GM21825 (cell line): ENCODE data around the gene GRAMD1B.
"Not testable (repeated sequence)": the region's sequence is repeated elsewhere in the genome, so short reads cannot be mapped to it uniquely, and the experiment has no call there.

ENCODE experiments used
- ATAC-seq: cut with Tn5 transposase; IDR thresholded peaks from one replicate; pipeline ENCODE4 v1.9.1; 2021; ENCODE audit warnings: mild to moderate bottlenecking, moderate library complexity; ENCODE audit not compliant: unreplicated experiment

Gene GRAMD1B

GRCh38 chr11:123562158-123562557 is 132.1 kb downstream of the GRAMD1B start:
- ATAC-seq = no peak

- ATAC-seq = no peak
These were observed 132.8 kb downstream of the GRAMD1B start for GRCh38 chr11:123562829-123563228.

- ATAC-seq = no peak
These were observed 134.2 kb downstream of the GRAMD1B start for GRCh38 chr11:123564221-123564620.

GRCh38 chr11:123566852-123567251 is 136.8 kb downstream of the GRAMD1B start:
- no peak for ATAC-seq

GRCh38 chr11:123567466-123567865 is 137.4 kb downstream of the GRAMD1B start:
- ATAC-seq = no peak

- no peak for ATAC-seq
These were observed 138.3 kb downstream of the GRAMD1B start for GRCh38 chr11:123568367-123568870.

GRCh38 chr11:123569393-123569792 is 139.3 kb downstream of the GRAMD1B start:
- no peak for ATAC-seq

- no peak for ATAC-seq
These were observed 141.0 kb downstream of the GRAMD1B start for GRCh38 chr11:123570939-123571580.

- not testable (repeated sequence) for ATAC-seq
These were observed 142.7 kb downstream of the GRAMD1B start for GRCh38 chr11:123572791-123573190.

- ATAC-seq = no peak
These were observed 143.2 kb downstream of the GRAMD1B start for GRCh38 chr11:123573286-123573685.

- ATAC-seq = no peak
These were observed 145.4 kb downstream of the GRAMD1B start for GRCh38 chr11:123575441-123575840.

- no peak for ATAC-seq
These were observed 146.0 kb downstream of the GRAMD1B start for GRCh38 chr11:123576082-123576481.

- ATAC-seq = no peak
These were observed 146.4 kb downstream of the GRAMD1B start for GRCh38 chr11:123576501-123576900.

- no peak for ATAC-seq
These were observed 147.1 kb downstream of the GRAMD1B start for GRCh38 chr11:123577081-123577598.

- ATAC-seq = no peak
These were observed 148.9 kb downstream of the GRAMD1B start for GRCh38 chr11:123578778-123579481.

- ATAC-seq = no peak
These were observed 149.4 kb downstream of the GRAMD1B start for GRCh38 chr11:123579482-123579812.

GRCh38 chr11:123580137-123580536 is 150.1 kb downstream of the GRAMD1B start:
- no peak for ATAC-seq

GRCh38 chr11:123580557-123581275 is 150.6 kb downstream of the GRAMD1B start:
- peak; percentile 88 for ATAC-seq

- no peak for ATAC-seq
These were observed 151.8 kb downstream of the GRAMD1B start for GRCh38 chr11:123581651-123582399.

- ATAC-seq = no peak
These were observed 153.0 kb downstream of the GRAMD1B start for GRCh38 chr11:123582992-123583504.

GRCh38 chr11:123584186-123584585 is 154.1 kb downstream of the GRAMD1B start:
- ATAC-seq = no peak
